GM10266 (cell line): Measurements from ENCODE around the gene RPN2.

Experiments
- DNase-seq: peaks from one replicate; pipeline ENCODE4 v3.0.0; 2012; ENCODE audit errors: extremely low spot score
- CTCF ChIP-seq: IDR thresholded peaks from 2 replicates; pipeline ENCODE4 v1.5.1; 2012; ENCODE audit warnings: mild to moderate bottlenecking, low read depth; ENCODE audit not compliant: control insufficient read depth, insufficient read depth; ENCODE audit errors: missing control alignments

The RPN2 gene

GRCh38 chr20:37284691-37285161, 105.6 kb downstream of the RPN2 start:
- no peak for TF ChIP-seq CTCF
- no peak for DNase-seq

GRCh38 chr20:37285664-37286374, 106.7 kb downstream of the RPN2 start:
- DNase-seq, result no peak
- TF ChIP-seq CTCF, result no peak

GRCh38 chr20:37288091-37288490, 109.0 kb downstream of the RPN2 start:
- DNase-seq, result no peak
- TF ChIP-seq CTCF, result no peak

- DNase-seq, result no peak
- TF ChIP-seq CTCF, result no peak
These were observed 111.2 kb downstream of the RPN2 start for GRCh38 chr20:37290158-37290810.
